B cell (primary cell): ENCODE data around the gene TMEM233.

Source experiments
- CTCF ChIP-seq: fragments of 200-600 bp; IDR thresholded peaks from one replicate; pipeline ENCODE4 v1.8.0; 2022; ENCODE audit warnings: antibody characterized with exemption, mild to moderate bottlenecking
- EZH2 ChIP-seq: IDR thresholded peaks from 2 replicates; pipeline ENCODE4 v1.6.1; 2012; ENCODE audit warnings: borderline replicate concordance, low read depth, mild to moderate bottlenecking, moderate library complexity, low read length; ENCODE audit not compliant: insufficient read depth, poor library complexity, severe bottlenecking

- TF ChIP-seq CTCF, result no peak
- TF ChIP-seq EZH2, result no peak
These were observed 74.8 kb downstream of the TMEM233 start for GRCh38 chr12:119668324-119668841.
